ENCODE data around the gene SLC16A6. TPM values are rescaled to one million over a fixed set of nuclear protein-coding genes. Genes with fewer than 3 reads are reported as not detected.
"Not testable (repeated sequence)": the region's sequence is repeated elsewhere in the genome, so short reads cannot be mapped to it uniquely, and the experiment has no call there.

SLC16A6 gene
- total and polyA plus RNA-seq, 7 experiments from 2014 or later, result 0.74 to 12.5 (median 5.8) TPM

DNA sequence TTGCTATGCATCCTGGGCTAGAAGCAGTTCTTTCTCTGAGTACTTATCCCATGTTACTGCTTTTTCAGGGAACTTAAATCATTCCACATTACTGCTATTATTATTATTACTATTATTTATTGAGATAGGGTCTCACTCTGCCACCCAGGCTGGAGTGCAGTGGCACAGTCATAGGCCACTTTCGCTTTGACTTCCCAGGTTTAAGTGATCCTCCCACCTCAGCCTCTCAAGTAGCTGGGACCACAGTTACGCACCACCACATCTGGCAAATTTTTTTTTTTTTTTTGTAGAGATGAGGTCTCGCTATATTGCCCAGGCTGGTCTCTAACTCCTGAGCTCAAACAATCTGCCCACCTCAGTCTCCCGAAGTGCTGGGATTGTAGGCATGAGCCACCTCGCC is 71.5 kb downstream of the SLC16A6 start:
- intact Hi-C loops (cut with micrococcal nuclease); ATAC-seq: not testable (repeated sequence)

More for the DNA sequence above, 71.5 kb downstream of the SLC16A6 start:
- H3K4me3 ChIP-seq (ENCODE audit: low read length); CTCF ChIA-PET; H3K4me3 Mint-ChIP-seq; H3K9me3 Mint-ChIP-seq; H3K9me3 ChIP-seq (ENCODE audit: control insufficient read depth in 2 of 3, low read length in 3 of 3); H3K27me3 Mint-ChIP-seq; POLR2A ChIA-PET; DNase-seq; H3K27me3 ChIP-seq (ENCODE audit: control insufficient read depth in 2 of 2, insufficient read depth in 2 of 2, low read length in 2 of 2); H3K4me1 ChIP-seq (ENCODE audit: control insufficient read depth in 2 of 2, insufficient read depth in 2 of 2, low read length in 2 of 2); H3K27ac ChIP-seq (ENCODE audit: low read depth, low read length); H3K36me3 ChIP-seq (ENCODE audit: control insufficient read depth in 2 of 3, insufficient read depth in 3 of 3, low read length in 3 of 3): not testable (repeated sequence)
- peaks cover 3 to 25% (median 10%) of the 10 kb centered on the region in 5 donors for H3K36me3 Mint-ChIP-seq
- peaks cover 12 to 33% (median 13%) of the 10 kb centered on the region in 7 donors for H3K4me1 Mint-ChIP-seq
- H3K27ac Mint-ChIP-seq, result peak overlapping the region in 1 of 9 donors; percentile 30

Other genes starting within 250 kb of the SLC16A6 start
- 10 to 100 TPM; 47.6 to 85.5 (median 73.8) TPM for gene AMZ2, start 43.1 kb downstream of the SLC16A6 start, total RNA-seq
- 100 to 1,000 TPM in 1 of 2 donors, 10 to 100 TPM in 1; 98.4 to 103 TPM for gene AMZ2, start 43.1 kb downstream of the SLC16A6 start, polyA plus RNA-seq
- gene ARSG, start 368 bp upstream of the SLC16A6 start, total RNA-seq, result 10 to 100 TPM in 4 of 5 experiments, 1 to 10 TPM in 1; 7.3 to 20.0 (median 13.2) TPM
- gene ARSG, start 368 bp upstream of the SLC16A6 start, polyA plus RNA-seq, result 1 to 10 TPM; 7.9 to 8.5 TPM
- 10 to 100 TPM in 2 of 5 experiments, 1 to 10 TPM in 3; 3.6 to 16.5 (median 4.9) TPM for gene WIPI1, start 166.4 kb upstream of the SLC16A6 start, total RNA-seq
- 1 to 10 TPM; 1.7 to 2.0 TPM for gene WIPI1, start 166.4 kb upstream of the SLC16A6 start, polyA plus RNA-seq
- gene PRKAR1A, start 221.3 kb upstream of the SLC16A6 start, total RNA-seq, result 100 to 1,000 TPM; 115 to 224 (median 156) TPM
- 100 to 1,000 TPM; 156 to 181 TPM for gene PRKAR1A, start 221.3 kb upstream of the SLC16A6 start, polyA plus RNA-seq